ENCODE results near the gene RNASE2.
"Not testable (repeated sequence)": the region's sequence is repeated elsewhere in the genome, so short reads cannot be mapped to it uniquely, and the experiment has no call there.

DNA sequence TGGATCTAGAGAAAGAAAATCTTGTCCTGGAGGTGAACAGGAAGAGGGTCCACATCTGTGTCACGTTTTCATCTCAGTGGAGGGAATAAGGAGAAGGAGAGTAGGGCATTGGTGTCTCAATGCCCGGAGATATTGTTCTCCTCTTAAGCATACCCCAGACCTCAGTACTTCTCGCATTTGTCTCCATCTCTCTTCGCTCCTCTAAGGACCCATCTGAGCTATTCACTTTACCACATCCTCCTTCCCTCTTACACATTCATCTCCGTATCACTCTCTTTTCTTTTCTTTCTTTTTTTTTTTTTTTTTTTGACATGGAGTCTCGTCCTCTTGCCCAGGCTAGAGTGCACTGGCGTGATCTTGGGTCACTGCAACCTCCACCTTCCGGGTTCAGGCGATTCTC, 8.6 kb upstream of the RNASE2 start:
- TF ChIP-seq HMGXB4 (CRISPR knock-in tag; IDR thresholded peaks at IDR 0.05); ETV6 (CRISPR knock-in tag; IDR thresholded peaks at IDR 0.05); ZNF423 (CRISPR knock-in tag; IDR thresholded peaks at IDR 0.05); NFE2L1 (CRISPR knock-in tag; IDR thresholded peaks at IDR 0.05); AFF4 (CRISPR knock-in tag; IDR thresholded peaks at IDR 0.05; ENCODE audit: borderline replicate concordance); STAT6 (CRISPR knock-in tag; conservative IDR thresholded peaks at IDR 0.05; ENCODE audit: low read depth); ZNF396 (CRISPR knock-in tag; IDR thresholded peaks at IDR 0.05; ENCODE audit: borderline replicate concordance); ESRRA (CRISPR knock-in tag; IDR thresholded peaks at IDR 0.05; ENCODE audit: borderline replicate concordance); NR3C1 (CRISPR knock-in tag; conservative IDR thresholded peaks at IDR 0.05; ENCODE audit: low read depth): not testable (repeated sequence)
- TF ChIP-seq, protein P1, sequence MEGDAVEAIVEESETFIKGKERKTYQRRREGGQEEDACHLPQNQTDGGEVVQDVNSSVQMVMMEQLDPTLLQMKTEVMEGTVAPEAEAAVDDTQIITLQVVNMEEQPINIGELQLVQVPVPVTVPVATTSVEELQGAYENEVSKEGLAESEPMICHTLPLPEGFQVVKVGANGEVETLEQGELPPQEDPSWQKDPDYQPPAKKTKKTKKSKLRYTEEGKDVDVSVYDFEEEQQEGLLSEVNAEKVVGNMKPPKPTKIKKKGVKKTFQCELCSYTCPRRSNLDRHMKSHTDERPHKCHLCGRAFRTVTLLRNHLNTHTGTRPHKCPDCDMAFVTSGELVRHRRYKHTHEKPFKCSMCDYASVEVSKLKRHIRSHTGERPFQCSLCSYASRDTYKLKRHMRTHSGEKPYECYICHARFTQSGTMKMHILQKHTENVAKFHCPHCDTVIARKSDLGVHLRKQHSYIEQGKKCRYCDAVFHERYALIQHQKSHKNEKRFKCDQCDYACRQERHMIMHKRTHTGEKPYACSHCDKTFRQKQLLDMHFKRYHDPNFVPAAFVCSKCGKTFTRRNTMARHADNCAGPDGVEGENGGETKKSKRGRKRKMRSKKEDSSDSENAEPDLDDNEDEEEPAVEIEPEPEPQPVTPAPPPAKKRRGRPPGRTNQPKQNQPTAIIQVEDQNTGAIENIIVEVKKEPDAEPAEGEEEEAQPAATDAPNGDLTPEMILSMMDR (IDR thresholded peaks at IDR 0.05): not testable (repeated sequence)
- TF ChIP-seq, protein P2, sequence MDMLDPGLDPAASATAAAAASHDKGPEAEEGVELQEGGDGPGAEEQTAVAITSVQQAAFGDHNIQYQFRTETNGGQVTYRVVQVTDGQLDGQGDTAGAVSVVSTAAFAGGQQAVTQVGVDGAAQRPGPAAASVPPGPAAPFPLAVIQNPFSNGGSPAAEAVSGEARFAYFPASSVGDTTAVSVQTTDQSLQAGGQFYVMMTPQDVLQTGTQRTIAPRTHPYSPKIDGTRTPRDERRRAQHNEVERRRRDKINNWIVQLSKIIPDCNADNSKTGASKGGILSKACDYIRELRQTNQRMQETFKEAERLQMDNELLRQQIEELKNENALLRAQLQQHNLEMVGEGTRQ (CRISPR knock-in tag; IDR thresholded peaks at IDR 0.05): not testable (repeated sequence)
- TF ChIP-seq, protein P3, sequence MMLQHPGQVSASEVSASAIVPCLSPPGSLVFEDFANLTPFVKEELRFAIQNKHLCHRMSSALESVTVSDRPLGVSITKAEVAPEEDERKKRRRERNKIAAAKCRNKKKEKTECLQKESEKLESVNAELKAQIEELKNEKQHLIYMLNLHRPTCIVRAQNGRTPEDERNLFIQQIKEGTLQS (CRISPR knock-in tag; conservative IDR thresholded peaks at IDR 0.05): not testable (repeated sequence)
- TF ChIP-seq, protein P4, sequence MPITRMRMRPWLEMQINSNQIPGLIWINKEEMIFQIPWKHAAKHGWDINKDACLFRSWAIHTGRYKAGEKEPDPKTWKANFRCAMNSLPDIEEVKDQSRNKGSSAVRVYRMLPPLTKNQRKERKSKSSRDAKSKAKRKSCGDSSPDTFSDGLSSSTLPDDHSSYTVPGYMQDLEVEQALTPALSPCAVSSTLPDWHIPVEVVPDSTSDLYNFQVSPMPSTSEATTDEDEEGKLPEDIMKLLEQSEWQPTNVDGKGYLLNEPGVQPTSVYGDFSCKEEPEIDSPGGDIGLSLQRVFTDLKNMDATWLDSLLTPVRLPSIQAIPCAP (CRISPR knock-in tag; IDR thresholded peaks at IDR 0.05): not testable (repeated sequence)
- TF ChIP-seq, protein P5, sequence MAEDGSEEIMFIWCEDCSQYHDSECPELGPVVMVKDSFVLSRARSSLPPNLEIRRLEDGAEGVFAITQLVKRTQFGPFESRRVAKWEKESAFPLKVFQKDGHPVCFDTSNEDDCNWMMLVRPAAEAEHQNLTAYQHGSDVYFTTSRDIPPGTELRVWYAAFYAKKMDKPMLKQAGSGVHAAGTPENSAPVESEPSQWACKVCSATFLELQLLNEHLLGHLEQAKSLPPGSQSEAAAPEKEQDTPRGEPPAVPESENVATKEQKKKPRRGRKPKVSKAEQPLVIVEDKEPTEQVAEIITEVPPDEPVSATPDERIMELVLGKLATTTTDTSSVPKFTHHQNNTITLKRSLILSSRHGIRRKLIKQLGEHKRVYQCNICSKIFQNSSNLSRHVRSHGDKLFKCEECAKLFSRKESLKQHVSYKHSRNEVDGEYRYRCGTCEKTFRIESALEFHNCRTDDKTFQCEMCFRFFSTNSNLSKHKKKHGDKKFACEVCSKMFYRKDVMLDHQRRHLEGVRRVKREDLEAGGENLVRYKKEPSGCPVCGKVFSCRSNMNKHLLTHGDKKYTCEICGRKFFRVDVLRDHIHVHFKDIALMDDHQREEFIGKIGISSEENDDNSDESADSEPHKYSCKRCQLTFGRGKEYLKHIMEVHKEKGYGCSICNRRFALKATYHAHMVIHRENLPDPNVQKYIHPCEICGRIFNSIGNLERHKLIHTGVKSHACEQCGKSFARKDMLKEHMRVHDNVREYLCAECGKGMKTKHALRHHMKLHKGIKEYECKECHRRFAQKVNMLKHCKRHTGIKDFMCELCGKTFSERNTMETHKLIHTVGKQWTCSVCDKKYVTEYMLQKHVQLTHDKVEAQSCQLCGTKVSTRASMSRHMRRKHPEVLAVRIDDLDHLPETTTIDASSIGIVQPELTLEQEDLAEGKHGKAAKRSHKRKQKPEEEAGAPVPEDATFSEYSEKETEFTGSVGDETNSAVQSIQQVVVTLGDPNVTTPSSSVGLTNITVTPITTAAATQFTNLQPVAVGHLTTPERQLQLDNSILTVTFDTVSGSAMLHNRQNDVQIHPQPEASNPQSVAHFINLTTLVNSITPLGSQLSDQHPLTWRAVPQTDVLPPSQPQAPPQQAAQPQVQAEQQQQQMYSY (CRISPR knock-in tag; IDR thresholded peaks at IDR 0.05): not testable (repeated sequence)

Measured in WTC11 (cell line).